ENCODE results near the gene P2RY6.

GRCh38 chr11:73330569-73331093, 58.5 kb downstream of the P2RY6 start:
- TF ChIP-seq GATA2 (IDR thresholded peaks at IDR 0.05; ENCODE audit: low read depth, low read length) (no peak), GATA3 (IDR thresholded peaks at IDR 0.05; ENCODE audit: low read depth, low read length) (no peak)

Data from SH-SY5Y (cell line).